GM10847 (cell line): Measurements from ENCODE around the gene LRRFIP1.

Experiments
- POLR2A ChIP-seq: IDR thresholded peaks from 2 replicates; pipeline ENCODE4 v1.6.1; 2011; ENCODE audit not compliant: insufficient read length; ENCODE audit errors: extremely low read depth

Gene LRRFIP1

GRCh38 chr2:237798236-237799059 is 171.1 kb downstream of the LRRFIP1 start, which contains the start of gene RBM44:
Gene RBM44, plus strand, starts transcription at chr2:237798779. Its CDS starts 14,831 bp downstream, at chr2:237813610.
- TF ChIP-seq POLR2A: no peak

GRCh38 chr2:237799060-237799428 is 171.7 kb downstream of the LRRFIP1 start:
- TF ChIP-seq POLR2A: no peak

GRCh38 chr2:237801466-237801865 is 174.1 kb downstream of the LRRFIP1 start:
- no peak for TF ChIP-seq POLR2A

- no peak for TF ChIP-seq POLR2A
Measured at GRCh38 chr2:237806334-237806733, 178.9 kb downstream of the LRRFIP1 start.

- TF ChIP-seq POLR2A: no peak
Measured at GRCh38 chr2:237815637-237816036, 188.2 kb downstream of the LRRFIP1 start.

GRCh38 chr2:237816531-237816930 is 189.1 kb downstream of the LRRFIP1 start:
- TF ChIP-seq POLR2A: no peak

GRCh38 chr2:237818066-237818473 is 190.7 kb downstream of the LRRFIP1 start:
- no peak for TF ChIP-seq POLR2A

- no peak for TF ChIP-seq POLR2A
Measured at GRCh38 chr2:237819231-237819630, 191.8 kb downstream of the LRRFIP1 start.

GRCh38 chr2:237820421-237820820 is 193.0 kb downstream of the LRRFIP1 start:
- TF ChIP-seq POLR2A: no peak

GRCh38 chr2:237823544-237823943 is 196.2 kb downstream of the LRRFIP1 start:
- TF ChIP-seq POLR2A: no peak

GRCh38 chr2:237824085-237824484 is 196.7 kb downstream of the LRRFIP1 start:
- no peak for TF ChIP-seq POLR2A

- no peak for TF ChIP-seq POLR2A
Measured at GRCh38 chr2:237827421-237827987, 200.1 kb downstream of the LRRFIP1 start.
